ENCODE results near the gene SPRY4.

- no peak for TF ChIP-seq CTCF (conservative IDR thresholded peaks at IDR 0.05 in 1 of 2, IDR thresholded peaks at IDR 0.05 in 1 of 2; ENCODE audit: low read depth in 1 of 2, low read length in 2 of 2)
- TF ChIP-seq EZH2 (IDR thresholded peaks at IDR 0.05; ENCODE audit: low read length, missing control alignments), result no peak
Observed at GRCh38 chr5:142317173-142317572, 7.6 kb downstream of the SPRY4 start.

All from fibroblast of lung (primary cell).